ENCODE results near the gene CBX6.

CBX6 gene

DNA sequence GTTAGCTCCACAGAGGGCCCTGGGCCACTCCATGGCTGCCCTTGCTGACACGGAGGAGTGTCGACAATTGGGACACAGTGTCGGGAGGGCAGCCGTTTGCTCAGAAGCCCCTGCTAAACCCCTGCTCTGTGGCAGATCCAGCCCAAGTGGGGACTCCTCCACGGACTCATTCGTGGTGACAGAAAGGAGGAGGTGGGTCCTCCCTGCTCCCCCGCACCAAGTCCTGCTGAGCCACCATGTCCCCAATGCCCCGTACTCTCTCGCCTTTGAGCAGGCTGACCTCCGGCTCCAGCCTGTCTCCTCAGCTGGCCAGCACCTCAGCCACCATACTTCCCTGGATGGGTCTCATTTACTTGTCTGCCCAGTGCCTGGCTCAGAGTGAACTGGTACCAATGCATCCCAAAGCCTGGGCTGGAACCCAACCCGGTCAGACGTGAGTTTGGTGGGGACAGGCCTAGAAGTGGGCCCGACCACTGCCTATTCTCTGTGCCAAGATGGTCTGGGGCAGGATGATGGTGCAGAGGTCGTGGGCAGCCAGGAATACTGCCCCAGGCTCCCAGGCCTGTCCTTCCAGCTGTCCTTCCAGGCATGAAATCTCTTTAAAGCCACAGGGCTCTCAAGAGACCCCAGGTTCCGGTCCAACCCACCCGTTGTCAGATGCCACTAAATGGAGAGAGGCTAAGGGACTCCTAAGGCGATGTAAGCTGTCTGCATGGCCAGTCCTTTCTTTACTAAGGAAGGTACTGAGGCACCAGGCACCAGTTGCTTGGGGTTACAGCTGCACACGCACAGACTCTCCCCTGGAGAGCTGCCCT lies 4.3 kb downstream of the CBX6 start:
- H3K36me3 ChIP-seq (ENCODE audit: control insufficient read depth in 2 of 2, insufficient read depth in 2 of 2, low read length in 2 of 2) = peaks cover 0 to 2% of the 10 kb centered on the region in 2 donors
- peaks cover 2 to 7% of the 10 kb centered on the region in 2 donors for H3K27me3 ChIP-seq (ENCODE audit: control insufficient read depth in 2 of 2, insufficient read depth in 2 of 2, low read length in 2 of 2)
- H3K9me3 ChIP-seq (ENCODE audit: control insufficient read depth in 2 of 2, low read length in 2 of 2) = no peaks in the 10 kb centered on the region
- H3K9ac ChIP-seq (ENCODE audit: low read depth in 1 of 2, low read length in 2 of 2) = no peak overlapping the region
- no peak overlapping the region for H3K27ac ChIP-seq (ENCODE audit: low read depth in 2 of 2, low read length in 2 of 2)
- H3K4me1 ChIP-seq (ENCODE audit: control insufficient read depth in 2 of 2, insufficient read depth in 2 of 2, low read length in 2 of 2) = peaks cover 21 to 32% of the 10 kb centered on the region in 2 donors
- H3K4me3 ChIP-seq (ENCODE audit: low read length in 2 of 2) = no peak overlapping the region

DNA sequence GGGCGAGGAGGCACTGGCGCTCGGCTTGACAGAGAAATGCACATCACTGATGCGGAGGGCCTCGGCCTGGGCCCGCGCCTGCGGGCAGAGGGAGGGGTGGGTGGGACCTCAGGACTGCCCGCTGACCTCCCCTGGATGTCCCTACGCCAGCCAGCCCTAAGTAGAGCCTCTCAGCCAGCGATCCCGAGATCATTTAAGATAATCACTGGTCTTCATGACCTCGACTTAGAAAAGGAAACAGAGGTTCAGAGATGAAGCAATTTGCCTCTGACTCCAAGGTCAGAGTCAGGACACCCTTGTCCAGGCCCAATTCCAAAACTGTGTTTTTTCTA lies 4.9 kb downstream of the CBX6 start:
- Histone ChIP-seq H3K9me3 (ENCODE audit: control insufficient read depth in 2 of 2, low read length in 2 of 2) (no peaks in the 10 kb centered on the region), H3K36me3 (ENCODE audit: control insufficient read depth in 2 of 2, insufficient read depth in 2 of 2, low read length in 2 of 2) (peaks cover 0 to 2% of the 10 kb centered on the region in 2 donors), H3K27ac (ENCODE audit: low read depth in 2 of 2, low read length in 2 of 2) (no peak overlapping the region), H3K4me3 (ENCODE audit: low read length in 2 of 2) (no peak overlapping the region), H3K27me3 (ENCODE audit: control insufficient read depth in 2 of 2, insufficient read depth in 2 of 2, low read length in 2 of 2) (peaks cover 0 to 3% of the 10 kb centered on the region in 2 donors), H3K4me1 (ENCODE audit: control insufficient read depth in 2 of 2, insufficient read depth in 2 of 2, low read length in 2 of 2) (peaks cover 18 to 28% of the 10 kb centered on the region in 2 donors), H3K9ac (ENCODE audit: low read depth in 1 of 2, low read length in 2 of 2) (no peak overlapping the region)

DNA sequence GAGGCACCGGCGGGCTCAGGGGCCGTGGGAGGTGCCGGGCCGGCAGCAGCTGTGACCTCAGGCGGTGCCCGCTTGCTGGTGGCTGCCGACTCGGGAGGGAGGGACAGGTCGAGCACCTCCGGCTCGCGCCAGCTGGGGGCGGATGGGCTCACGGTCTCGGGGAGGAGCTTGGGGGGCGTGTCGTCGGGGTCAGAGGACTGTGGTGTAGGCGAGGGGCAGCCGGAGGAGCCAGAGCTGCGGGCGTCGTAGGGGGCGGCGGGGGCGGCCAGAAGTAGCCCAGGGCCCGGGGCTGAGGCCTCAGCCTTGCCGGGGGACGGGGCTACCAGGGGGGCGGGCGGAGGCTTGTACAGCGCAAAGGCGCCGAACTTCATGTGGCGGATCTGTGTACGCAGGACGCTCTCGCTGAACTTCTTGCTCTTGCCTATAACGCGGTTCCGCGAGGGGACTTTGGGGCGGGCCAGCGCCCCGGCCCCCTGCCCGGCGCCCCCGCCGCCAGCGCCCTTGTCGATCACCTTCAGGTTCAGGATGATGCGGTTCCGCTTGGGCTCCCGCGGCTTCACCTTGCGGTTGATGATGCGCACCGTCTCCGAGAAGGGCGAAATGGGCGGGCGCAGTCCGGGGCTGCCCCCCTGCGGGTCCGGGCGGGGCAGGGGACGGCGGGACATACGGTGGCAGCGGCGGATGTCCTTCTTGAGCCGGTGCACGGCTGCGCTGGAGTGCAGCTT lies 5.5 kb downstream of the CBX6 start:
- no peaks in the 10 kb centered on the region for H3K9me3 ChIP-seq (ENCODE audit: control insufficient read depth in 2 of 2, low read length in 2 of 2)
- no peak overlapping the region for H3K27ac ChIP-seq (ENCODE audit: low read depth in 2 of 2, low read length in 2 of 2)
- peaks cover 18 to 28% of the 10 kb centered on the region in 2 donors for H3K4me1 ChIP-seq (ENCODE audit: control insufficient read depth in 2 of 2, insufficient read depth in 2 of 2, low read length in 2 of 2)
- peaks cover 0 to 3% of the 10 kb centered on the region in 2 donors for H3K27me3 ChIP-seq (ENCODE audit: control insufficient read depth in 2 of 2, insufficient read depth in 2 of 2, low read length in 2 of 2)
- peaks cover 0 to 2% of the 10 kb centered on the region in 2 donors for H3K36me3 ChIP-seq (ENCODE audit: control insufficient read depth in 2 of 2, insufficient read depth in 2 of 2, low read length in 2 of 2)
- H3K9ac ChIP-seq (ENCODE audit: low read depth in 1 of 2, low read length in 2 of 2) = no peak overlapping the region
- H3K4me3 ChIP-seq (ENCODE audit: low read length in 2 of 2) = no peak overlapping the region

- Histone ChIP-seq H3K27me3 (ENCODE audit: control insufficient read depth in 2 of 2, insufficient read depth in 2 of 2, low read length in 2 of 2) (peaks cover 0 to 3% of the 10 kb centered on the region in 2 donors), H3K36me3 (ENCODE audit: control insufficient read depth in 2 of 2, insufficient read depth in 2 of 2, low read length in 2 of 2) (peaks cover 0 to 2% of the 10 kb centered on the region in 2 donors), H3K9me3 (ENCODE audit: control insufficient read depth in 2 of 2, low read length in 2 of 2) (no peaks in the 10 kb centered on the region), H3K27ac (ENCODE audit: low read depth in 2 of 2, low read length in 2 of 2) (no peak overlapping the region), H3K9ac (ENCODE audit: low read depth in 1 of 2, low read length in 2 of 2) (no peak overlapping the region), H3K4me1 (ENCODE audit: control insufficient read depth in 2 of 2, insufficient read depth in 2 of 2, low read length in 2 of 2) (peaks cover 18 to 26% of the 10 kb centered on the region in 2 donors), H3K4me3 (ENCODE audit: low read length in 2 of 2) (no peak overlapping the region)
These were observed 6.0 kb downstream of the CBX6 start for GRCh38 chr22:38866024-38866398.

- no peaks in the 10 kb centered on the region for H3K27me3 ChIP-seq (ENCODE audit: control insufficient read depth in 2 of 2, insufficient read depth in 2 of 2, low read length in 2 of 2)
- H3K27ac ChIP-seq (ENCODE audit: low read depth in 2 of 2, low read length in 2 of 2) = peak overlapping the region in 1 of 2 donors; percentile 9
- no peaks in the 10 kb centered on the region for H3K9me3 ChIP-seq (ENCODE audit: control insufficient read depth in 2 of 2, low read length in 2 of 2)
- H3K4me1 ChIP-seq (ENCODE audit: control insufficient read depth in 2 of 2, insufficient read depth in 2 of 2, low read length in 2 of 2) = peaks cover 12 to 20% of the 10 kb centered on the region in 2 donors
- H3K36me3 ChIP-seq (ENCODE audit: control insufficient read depth in 2 of 2, insufficient read depth in 2 of 2, low read length in 2 of 2) = peaks cover 0 to 2% of the 10 kb centered on the region in 2 donors
- no peak overlapping the region for H3K4me3 ChIP-seq (ENCODE audit: low read length in 2 of 2)
- no peak overlapping the region for H3K9ac ChIP-seq (ENCODE audit: low read depth in 1 of 2, low read length in 2 of 2)
These were observed 6.6 kb downstream of the CBX6 start for GRCh38 chr22:38865201-38866023.

- Histone ChIP-seq H3K9ac (ENCODE audit: low read depth in 1 of 2, low read length in 2 of 2) (no peak overlapping the region), H3K36me3 (ENCODE audit: control insufficient read depth in 2 of 2, insufficient read depth in 2 of 2, low read length in 2 of 2) (peaks cover 0 to 2% of the 10 kb centered on the region in 2 donors), H3K4me1 (ENCODE audit: control insufficient read depth in 2 of 2, insufficient read depth in 2 of 2, low read length in 2 of 2) (peaks cover 4 to 13% of the 10 kb centered on the region in 2 donors), H3K27ac (ENCODE audit: low read depth in 2 of 2, low read length in 2 of 2) (peak overlapping the region in 1 of 2 donors; percentile 9), H3K9me3 (ENCODE audit: control insufficient read depth in 2 of 2, low read length in 2 of 2) (no peaks in the 10 kb centered on the region), H3K4me3 (ENCODE audit: low read length in 2 of 2) (no peak overlapping the region), H3K27me3 (ENCODE audit: control insufficient read depth in 2 of 2, insufficient read depth in 2 of 2, low read length in 2 of 2) (no peaks in the 10 kb centered on the region)
These were observed 7.4 kb downstream of the CBX6 start for GRCh38 chr22:38864361-38865191.

DNA sequence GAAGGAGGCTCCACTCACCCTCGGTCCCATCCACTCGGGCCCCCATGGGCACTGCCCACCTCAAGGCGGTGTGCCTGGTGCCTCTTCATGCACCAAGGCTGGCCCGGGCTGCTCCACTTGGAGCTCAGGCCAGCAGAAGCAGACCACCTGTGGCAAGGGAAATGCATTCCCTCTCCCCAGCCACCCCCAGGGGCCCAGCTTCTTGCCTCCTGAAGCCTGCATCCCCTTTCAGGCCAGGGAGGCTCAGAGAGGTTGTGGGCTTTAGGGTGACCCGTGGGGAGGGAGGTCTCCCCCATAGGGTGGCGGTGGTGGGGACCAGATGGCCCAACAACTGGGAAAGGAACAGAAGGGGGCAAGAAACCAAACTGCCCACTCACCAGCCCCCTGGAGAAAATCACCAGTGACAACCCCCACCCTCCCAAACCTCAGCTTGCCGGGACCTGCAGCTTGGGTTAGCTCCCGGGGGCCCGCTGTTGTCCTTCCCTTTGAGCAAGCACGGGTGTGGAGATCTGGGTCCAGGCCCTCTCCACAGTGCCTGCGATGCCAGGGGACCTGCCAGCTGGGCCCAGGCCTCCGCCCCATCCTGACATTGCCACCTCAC lies 8.4 kb downstream of the CBX6 start:
- Histone ChIP-seq H3K4me3 (ENCODE audit: low read length in 2 of 2) (no peak overlapping the region), H3K9ac (ENCODE audit: low read depth in 1 of 2, low read length in 2 of 2) (no peak overlapping the region), H3K9me3 (ENCODE audit: control insufficient read depth in 2 of 2, low read length in 2 of 2) (no peaks in the 10 kb centered on the region), H3K36me3 (ENCODE audit: control insufficient read depth in 2 of 2, insufficient read depth in 2 of 2, low read length in 2 of 2) (peaks cover 0 to 2% of the 10 kb centered on the region in 2 donors), H3K27ac (ENCODE audit: low read depth in 2 of 2, low read length in 2 of 2) (no peak overlapping the region), H3K4me1 (ENCODE audit: control insufficient read depth in 2 of 2, insufficient read depth in 2 of 2, low read length in 2 of 2) (peaks cover 3 to 8% of the 10 kb centered on the region in 2 donors), H3K27me3 (ENCODE audit: control insufficient read depth in 2 of 2, insufficient read depth in 2 of 2, low read length in 2 of 2) (no peaks in the 10 kb centered on the region)

GRCh38 chr22:38862375-38863329 lies 9.4 kb downstream of the CBX6 start:
- Histone ChIP-seq H3K4me1 (ENCODE audit: control insufficient read depth in 2 of 2, insufficient read depth in 2 of 2, low read length in 2 of 2) (peaks cover 3 to 8% of the 10 kb centered on the region in 2 donors), H3K36me3 (ENCODE audit: control insufficient read depth in 2 of 2, insufficient read depth in 2 of 2, low read length in 2 of 2) (peaks cover 0 to 2% of the 10 kb centered on the region in 2 donors), H3K4me3 (ENCODE audit: low read length in 2 of 2) (no peak overlapping the region), H3K27me3 (ENCODE audit: control insufficient read depth in 2 of 2, insufficient read depth in 2 of 2, low read length in 2 of 2) (no peaks in the 10 kb centered on the region), H3K9ac (ENCODE audit: low read depth in 1 of 2, low read length in 2 of 2) (no peak overlapping the region), H3K9me3 (ENCODE audit: control insufficient read depth in 2 of 2, low read length in 2 of 2) (no peaks in the 10 kb centered on the region), H3K27ac (ENCODE audit: low read depth in 2 of 2, low read length in 2 of 2) (no peak overlapping the region)
